ENCODE measurements around the gene RCAN2.

RCAN2 gene

DNA sequence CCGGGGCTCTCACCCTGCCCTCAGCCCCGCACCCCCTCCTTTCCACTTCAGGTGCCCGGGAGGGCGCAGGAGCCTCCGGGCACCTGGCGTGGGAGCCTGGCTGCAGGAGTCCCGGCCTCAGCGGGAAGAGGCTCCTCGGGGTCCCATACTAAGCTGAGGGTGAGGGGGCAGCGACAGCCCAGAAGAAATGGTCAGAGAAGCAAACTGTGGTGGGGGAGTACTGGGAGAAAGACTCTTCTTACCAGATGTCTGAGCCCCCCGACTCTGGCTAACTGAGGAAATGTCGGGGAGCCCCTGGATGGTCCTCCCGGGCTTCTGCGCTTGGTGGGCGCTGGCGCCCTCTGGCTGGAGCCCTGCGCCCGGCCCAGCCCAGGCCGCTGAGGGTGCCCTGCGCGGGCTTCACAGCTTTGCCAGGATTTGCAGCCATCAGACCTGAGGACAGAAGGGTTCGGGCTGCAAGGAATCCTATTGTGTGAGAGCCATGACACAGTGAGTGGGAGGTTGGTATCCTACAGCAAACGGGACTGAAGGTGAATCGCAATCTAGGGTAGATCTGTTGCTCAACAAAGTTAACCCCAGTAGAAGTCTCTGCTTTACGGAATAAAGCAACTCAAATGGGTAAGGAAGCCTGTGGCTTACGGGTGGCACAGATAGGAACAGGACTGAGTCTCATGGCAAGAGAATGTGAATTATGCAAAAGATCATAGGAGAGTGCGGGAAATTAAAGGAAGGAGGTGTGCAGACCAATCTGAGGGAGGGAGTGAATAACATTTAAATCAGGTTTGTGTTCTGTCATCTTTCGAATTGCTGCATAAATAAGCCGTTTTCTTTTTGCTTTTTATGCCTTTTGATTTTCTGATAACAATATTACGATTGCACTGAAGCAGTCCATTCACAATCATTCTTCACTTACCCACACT lies 639 bp upstream of the RCAN2 start:
- DNase-seq (ENCODE audit: low spot score) (peak; percentile 76), FAIRE-seq (no peak)

GRCh38 chr6:46490425-46491200 lies 636 bp downstream of the RCAN2 start:
- FAIRE-seq, result no peak
- peak; percentile 53 for DNase-seq (ENCODE audit: low spot score)

DNA sequence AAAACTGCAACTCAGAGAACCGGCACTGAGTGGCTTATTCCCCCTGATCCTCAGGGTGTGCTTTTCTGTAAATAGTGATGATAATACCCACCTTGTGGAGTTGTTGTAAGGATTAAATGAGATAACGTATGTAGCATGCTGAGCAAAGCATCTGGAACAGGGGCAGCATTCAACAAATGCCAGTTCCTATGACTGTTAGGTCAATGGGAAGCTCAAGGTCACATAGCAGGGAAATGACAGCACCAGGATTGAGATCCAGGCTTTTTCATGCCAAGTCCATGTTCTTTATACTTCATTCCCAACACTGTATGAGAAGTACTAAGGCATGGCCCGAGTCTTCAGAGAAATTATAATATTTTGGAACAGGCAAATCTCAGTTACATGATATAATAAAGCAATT lies 5.1 kb downstream of the RCAN2 start:
- DNase-seq (ENCODE audit: low spot score) (no peak), FAIRE-seq (no peak)

- DNase-seq (ENCODE audit: low spot score) (no peak), FAIRE-seq (no peak)
These were observed 7.0 kb downstream of the RCAN2 start for GRCh38 chr6:46484081-46484820.

DNA sequence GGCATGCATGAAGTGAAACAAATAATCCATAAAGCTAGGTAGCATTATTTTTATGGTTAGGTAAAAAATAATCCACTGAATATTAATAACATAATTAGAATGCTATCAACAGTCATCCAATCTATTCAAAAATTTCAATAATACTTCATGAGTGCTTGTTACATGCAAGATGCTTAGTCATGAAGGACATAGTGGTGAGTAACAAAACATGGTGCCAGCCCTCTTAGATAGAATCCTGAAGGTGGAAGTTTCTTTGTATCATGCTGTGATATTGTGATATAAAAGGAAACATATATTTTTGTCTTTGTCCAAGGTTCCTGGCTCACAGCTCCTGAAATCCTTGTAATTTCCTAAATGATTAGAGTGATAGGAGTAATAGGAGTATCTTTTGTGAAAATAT lies 14.9 kb downstream of the RCAN2 start:
- DNase-seq (ENCODE audit: low spot score) (no peak), FAIRE-seq (no peak)

GRCh38 chr6:46473881-46474280 lies 17.4 kb downstream of the RCAN2 start:
- FAIRE-seq (no peak), DNase-seq (ENCODE audit: low spot score) (no peak)

- FAIRE-seq (no peak), DNase-seq (ENCODE audit: low spot score) (no peak)
These were observed 19.0 kb downstream of the RCAN2 start for GRCh38 chr6:46472243-46472642.

DNA sequence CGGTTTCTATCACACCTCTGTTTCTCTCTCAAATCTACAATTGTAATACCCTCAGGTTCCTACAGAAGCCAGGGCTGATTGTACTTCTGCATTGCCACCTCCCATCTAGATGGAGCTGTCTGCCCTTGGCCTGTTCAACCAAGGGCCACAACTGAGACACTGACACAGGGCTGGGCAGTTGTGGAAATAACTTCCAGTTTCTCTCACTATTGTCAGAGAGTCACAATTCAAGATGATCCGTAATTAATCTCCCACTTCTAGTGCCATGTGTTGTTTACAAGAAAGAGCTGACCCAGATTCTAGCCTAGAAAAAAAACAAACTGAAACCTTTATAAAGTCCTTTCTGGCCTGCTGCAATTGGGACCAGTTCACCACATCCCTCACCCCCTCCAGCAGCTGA lies 22.2 kb downstream of the RCAN2 start:
- FAIRE-seq, result no peak
- no peak for DNase-seq (ENCODE audit: low spot score)

DNA sequence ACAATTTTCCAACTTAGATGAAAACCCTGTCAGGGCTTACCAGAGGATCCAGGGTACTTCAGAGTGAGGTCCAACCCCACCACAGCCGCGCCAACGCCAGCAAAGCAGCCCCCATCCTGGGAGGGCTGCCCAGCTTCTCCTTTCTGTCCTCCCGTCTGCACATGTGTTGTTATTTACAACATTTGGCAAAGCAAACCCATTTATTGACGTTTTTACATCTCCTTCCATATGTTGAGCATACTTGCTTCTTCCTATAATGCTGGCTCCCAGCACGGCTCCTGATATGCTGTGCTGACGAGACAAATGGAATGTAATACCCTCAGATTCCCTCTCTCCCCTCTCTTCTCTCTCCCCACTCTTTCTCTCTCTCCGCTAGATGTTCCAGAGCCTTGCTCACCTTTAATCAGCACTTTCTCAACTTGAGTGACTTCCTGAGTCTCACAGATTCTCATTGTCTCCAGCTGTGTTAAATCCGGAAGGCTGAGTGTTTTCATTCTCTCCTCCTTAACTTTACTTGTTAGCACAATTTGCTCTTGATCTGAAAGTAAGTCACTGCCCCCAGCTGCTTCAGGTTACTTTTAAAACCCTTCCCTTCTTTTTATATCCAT lies 22.7 kb downstream of the RCAN2 start:
- DNase-seq (ENCODE audit: low spot score) (no peak), FAIRE-seq (no peak)

- DNase-seq (ENCODE audit: low spot score) (no peak), FAIRE-seq (no peak)
These were observed 24.7 kb downstream of the RCAN2 start for GRCh38 chr6:46466570-46466969.

GRCh38 chr6:46465294-46466165 lies 25.7 kb downstream of the RCAN2 start:
- DNase-seq (ENCODE audit: low spot score) (no peak), FAIRE-seq (no peak)

GRCh38 chr6:46456297-46456696 lies 35.0 kb downstream of the RCAN2 start:
- FAIRE-seq (no peak), DNase-seq (ENCODE audit: low spot score) (no peak)

DNA sequence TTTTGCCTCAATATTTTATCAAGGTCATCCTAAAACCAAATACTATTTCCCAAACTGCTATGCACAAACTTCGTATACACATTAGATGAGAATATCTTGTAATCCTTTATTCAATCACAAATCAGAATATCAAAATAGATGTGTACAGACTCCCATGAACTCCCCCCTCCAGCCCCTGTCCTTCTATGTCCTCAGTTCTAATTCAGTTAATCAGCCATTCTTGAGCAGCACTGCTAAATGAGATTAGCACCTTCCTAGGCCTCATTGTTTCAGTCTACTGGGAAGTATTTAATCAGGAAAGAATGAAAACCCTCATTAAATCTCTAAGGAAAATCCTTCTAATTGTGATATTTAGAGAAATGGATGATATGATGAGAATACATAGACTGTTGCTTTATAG lies 36.6 kb downstream of the RCAN2 start:
- DNase-seq (ENCODE audit: low spot score) (no peak), FAIRE-seq (no peak)

GRCh38 chr6:46453741-46454316 lies 37.4 kb downstream of the RCAN2 start:
- FAIRE-seq (no peak), DNase-seq (ENCODE audit: low spot score) (no peak)

- DNase-seq (ENCODE audit: low spot score) (no peak), FAIRE-seq (no peak)
These were observed 38.0 kb downstream of the RCAN2 start for GRCh38 chr6:46453216-46453615.

GRCh38 chr6:46452312-46452917 lies 38.8 kb downstream of the RCAN2 start:
- FAIRE-seq (no peak), DNase-seq (ENCODE audit: low spot score) (no peak)

- no peak for FAIRE-seq
- no peak for DNase-seq (ENCODE audit: low spot score)
These were observed 39.9 kb downstream of the RCAN2 start for GRCh38 chr6:46451343-46451742.

GRCh38 chr6:46444772-46445454 lies 46.3 kb downstream of the RCAN2 start:
- FAIRE-seq (no peak), DNase-seq (ENCODE audit: low spot score) (no peak)

DNA sequence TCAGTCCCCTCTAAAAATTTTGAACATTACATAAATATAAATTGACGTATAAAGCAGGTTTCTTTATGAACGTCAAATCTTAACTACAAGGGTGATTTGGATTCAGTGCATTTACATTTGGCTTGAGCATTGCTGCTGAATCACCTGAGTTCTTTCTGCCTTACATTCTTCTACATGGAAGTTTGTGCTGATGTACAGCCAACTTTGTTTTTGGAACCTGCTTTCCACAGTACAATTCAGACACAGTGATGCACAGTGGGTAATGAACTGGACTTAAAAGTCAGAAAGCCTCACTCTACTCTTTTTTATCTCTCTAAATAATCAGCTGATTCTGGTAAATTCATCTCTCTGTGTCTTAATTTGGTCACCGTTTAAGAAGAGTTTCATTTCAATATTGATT lies 47.6 kb downstream of the RCAN2 start:
- FAIRE-seq, result no peak

More for the DNA sequence above, 47.6 kb downstream of the RCAN2 start:
- DNase-seq (ENCODE audit: low spot score), result no peak
